COLO829 (cell line): ENCODE measurements around the gene BRD2.
A peak's percentile ranks its signal among the peaks of the same experiment; 100 is the strongest.
"Not testable (repeated sequence)": the region's sequence is repeated elsewhere in the genome, so short reads cannot be mapped to it uniquely, and the experiment has no call there.

Experiments used
- DNase-seq: peaks from one replicate; pipeline ENCODE4 v3.0.0; 2012; ENCODE audit warnings: low spot score

BRD2 gene

DNA sequence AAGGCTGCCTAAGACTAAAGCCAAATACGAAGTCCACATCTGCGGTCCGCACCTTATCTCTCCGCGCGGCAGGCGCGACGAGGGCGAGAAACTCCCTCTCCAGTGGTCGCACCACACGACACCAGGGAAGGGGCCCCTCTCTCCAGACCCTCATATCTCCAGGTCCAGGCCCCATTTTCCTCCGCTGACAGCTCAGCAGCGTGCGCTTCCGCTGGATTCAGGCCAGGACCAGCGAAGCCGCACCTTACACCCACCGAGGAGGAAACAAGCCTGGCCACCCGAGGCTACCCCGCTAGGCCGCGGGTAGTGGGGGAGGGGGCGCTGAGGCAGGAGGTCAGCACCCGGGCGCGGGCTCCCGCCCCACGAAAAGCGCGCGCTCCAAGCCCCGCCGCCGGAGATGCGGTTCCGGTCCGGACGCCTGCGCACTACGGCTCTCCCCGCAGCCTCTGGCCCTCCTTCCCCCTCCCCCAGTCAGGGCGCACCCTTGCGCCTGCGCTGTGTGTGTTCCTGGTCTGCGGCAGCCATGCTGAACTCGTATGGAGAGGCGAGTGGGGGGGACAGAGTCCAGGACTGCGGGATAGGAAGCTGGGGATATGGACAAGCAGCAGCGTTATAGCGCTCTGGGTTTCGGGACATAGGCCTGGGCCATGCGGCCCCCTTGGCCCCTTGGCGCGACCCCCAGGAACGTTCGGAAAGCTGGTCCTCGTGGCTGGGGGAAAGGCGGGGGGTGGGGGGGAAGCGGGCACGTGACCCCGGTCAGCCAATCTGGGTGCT, at the start of gene BRD2:
Gene BRD2, plus strand, starts transcription at position 502 of the 774 bp plus-strand sequence. CDS start 4,305 bp downstream, outside the sequence.
- DNase-seq = peak; percentile 93

DNA sequence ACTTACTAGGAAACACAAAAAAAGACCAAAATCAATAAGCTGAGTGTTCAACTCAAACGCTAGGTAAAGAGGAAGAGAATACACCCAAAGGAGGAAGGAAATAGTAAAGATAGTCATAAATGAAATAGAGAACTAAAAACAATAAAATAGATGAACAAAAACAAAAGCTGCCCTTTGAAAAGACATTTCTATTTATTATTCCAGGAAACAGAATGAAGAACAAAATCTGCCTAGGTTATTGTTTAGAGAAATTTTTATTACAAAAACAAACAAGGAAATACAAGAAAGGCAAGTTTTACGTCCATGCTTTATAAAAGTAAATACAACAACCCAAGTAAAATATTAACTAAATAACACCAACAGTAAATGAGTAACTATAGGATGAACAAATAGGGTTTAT, 47.7 kb upstream of the BRD2 start:
- no peak for DNase-seq

DNA sequence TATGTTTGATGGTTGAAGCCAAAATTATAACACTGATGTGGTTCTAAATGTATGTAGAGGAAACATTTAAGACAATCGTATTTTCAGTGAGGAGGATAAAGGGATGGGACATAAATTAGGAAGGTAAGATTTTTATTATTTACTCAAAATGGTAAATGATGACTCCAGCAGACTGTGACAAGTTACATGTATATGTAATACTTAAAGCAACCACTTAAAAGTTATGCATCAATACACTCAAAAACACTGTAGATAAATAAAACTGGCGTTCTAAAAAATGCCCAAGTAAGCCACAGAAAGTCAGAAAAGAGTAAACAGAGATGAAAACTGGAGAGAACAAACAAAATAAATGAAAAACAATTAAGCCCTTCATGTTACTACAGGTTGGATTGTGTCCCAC, 46.3 kb upstream of the BRD2 start:
- no peak for DNase-seq

DNA sequence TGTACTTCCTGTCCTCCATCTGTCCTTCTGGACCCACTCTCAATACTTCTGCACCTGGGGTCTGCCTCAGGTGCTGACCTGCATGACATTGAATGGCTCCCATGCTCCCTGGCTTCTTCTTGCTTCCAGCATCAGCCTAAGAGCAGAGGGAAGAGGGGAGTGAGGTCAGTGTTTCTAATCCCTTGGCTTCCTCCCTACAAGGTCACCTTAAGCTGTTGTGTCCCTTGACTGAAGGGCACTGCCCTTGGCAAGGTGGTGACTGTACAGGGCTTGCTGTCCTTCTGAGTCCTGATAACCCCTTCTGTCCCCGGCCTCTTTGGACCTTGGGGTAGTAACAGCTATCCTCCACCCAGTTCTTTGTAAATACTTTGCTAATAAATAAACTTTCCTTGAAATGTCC, 37.2 kb upstream of the BRD2 start:
- no peak for DNase-seq

DNA sequence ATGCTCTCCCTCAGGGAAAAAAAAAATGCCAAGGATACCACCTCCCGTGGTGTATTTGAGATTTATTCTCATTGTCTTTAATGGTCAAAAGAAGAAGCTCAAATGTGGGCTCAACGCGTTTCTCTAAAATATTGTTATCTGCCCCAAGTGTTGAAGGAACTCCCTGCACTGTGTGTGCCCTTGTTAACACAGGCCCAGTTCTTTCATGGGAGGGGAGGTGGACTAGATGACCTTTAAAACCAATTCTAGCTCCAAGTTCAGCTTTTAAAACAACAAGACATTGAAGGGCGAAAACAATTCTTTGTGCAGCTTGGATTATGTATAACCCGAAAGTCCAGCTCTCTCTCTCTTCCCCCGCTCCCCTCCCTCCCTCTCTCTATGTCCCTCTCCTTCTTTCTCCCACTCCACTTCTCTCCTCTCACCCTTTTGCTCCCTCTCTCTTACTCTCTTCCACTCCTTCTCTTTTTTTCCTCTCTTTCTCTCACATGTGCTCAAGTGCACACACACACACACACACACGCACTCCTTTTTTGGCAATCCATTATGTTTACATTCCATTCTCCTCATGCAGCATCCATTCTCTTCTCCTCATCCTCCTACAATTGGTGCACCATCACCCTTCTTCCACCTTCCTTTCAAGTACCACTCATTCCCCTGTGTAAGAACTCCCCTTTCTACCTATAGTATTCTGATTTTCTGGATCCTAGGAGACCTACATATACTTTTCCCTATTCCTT, 36.1 kb upstream of the BRD2 start:
- DNase-seq = no peak

DNA sequence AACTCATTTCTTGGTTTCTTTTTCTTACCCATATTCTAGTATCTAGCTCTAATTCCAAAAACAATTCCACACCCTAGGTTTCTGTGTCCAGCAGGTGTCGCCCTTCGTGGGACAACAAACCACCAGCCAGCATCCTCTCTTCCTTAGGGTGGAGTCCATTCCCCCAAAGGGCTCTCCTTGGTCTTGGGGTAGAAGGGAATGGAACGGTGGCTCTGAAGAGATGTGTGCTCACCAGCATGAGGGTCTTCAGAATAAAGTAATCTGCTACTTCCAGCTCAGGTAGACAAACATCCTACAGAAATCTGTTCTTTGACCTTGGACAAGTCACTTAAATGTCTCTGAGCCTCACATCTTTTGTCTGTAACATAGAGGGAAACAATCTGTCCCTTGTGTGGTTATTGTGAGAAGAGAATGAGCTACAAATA, 34.7 kb upstream of the BRD2 start:
- DNase-seq = peak; percentile 91

DNA sequence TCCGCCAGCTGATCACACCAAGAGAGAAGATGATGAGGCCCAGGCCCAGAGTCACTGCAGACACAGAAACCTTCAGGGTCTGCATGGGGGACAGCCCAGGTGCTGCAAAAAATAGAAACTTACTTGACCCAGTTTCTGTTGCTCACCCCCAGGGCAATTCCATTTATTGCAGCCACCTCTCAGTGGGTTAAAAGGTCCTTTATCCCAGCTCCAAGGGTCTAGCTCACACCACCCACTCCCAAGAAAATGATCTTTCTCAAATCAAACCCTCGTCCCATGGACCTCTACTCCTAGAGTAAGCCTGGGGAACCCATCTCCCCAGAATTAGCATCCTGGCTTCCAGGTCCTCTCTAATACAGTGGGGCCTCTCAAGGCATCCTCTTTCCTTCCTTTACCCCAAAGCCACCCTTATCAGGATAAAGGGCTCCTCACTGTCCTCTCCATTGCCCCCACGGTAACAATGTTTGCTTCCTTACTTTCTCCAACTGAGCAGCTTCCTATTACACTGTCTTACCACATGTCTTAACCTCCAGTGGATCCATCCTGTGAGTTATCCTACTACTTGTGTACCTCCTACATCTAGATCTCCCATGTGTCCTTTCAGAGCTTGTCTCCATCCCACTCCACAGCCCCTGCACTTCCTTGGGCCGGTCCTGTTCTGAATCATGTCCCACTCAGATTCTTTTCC, 32.7 kb upstream of the BRD2 start:
- no peak for DNase-seq

DNA sequence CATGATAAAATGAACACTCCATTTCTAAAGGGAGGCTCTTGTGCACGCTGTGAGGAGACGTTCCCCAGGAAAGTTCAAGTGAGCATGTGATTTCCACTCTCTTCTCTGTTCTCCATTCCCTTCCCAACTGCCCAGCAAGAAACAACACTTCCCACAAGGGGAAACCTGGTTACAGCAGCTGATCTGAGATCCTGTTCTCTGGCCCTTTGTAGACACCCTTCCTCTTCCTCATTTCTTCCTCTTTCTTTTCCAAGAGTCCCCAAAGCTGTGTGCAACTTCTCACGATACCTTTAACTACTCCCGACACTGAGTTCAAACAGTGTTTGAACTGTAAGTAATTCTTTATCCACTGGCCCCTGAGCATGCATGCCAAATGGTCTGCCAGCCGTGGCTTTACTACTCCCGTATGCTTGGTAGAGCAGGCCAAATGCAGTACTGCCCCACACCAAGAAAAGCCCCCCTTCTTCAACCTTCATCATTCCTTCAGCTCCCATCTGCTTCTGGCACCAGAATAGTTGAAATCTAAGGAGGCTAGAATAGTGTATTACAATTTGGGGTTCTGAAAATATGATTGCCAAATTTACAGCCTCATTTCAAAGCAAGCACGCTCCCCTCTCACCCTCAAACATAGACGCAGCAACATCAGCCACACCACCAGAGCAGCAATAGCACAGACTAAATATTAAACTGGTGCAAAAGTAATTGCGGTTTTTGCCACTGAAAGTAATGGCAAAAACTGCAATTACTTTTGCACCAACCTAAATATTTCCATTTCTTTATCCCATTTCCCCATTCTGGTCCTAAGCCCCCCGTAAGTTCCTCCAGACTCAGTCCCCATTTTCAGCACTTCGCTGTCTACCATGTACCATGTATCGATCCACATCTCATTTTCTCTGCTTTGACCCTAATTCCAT, 31.9 kb upstream of the BRD2 start:
- no peak for DNase-seq

DNA sequence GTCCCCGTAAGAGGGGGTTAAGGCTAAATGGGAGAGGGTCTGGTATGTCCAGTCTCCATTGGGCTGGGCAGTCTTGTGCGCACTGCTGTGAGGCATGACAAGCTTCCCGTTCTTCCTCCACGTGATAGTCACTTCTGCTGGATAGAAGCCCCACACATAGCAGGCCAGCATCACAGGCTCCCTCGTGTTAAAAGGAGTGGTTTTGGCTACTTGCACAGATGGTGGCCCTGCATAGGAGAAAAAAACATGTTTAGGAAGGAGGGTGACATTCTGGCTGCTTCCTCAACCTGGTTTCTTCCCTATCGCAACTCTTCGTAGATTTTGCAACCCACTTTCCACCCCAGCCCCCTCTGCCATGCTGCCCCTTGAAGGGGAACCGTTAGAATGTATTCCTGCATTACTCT, 31.2 kb upstream of the BRD2 start:
- DNase-seq = no peak

DNA sequence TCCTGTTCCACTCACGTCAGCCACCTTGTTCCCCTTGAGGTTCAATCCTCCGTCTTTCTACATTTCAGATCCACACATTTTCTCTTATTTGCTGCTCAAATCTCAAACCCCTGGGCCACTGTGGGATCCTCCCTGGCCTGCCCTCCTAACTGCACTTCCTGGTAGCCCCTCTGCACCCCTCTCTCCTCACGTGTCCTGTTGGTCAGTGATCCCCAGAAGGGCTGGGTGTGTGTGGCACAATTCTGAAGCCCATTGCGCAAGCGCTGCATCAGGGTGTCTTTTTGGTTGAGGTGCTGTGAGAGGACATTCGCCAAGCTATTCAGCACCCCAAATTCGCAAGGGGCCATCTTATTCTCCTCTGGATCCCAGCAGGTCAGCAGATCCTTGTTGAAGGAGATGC, 29.9 kb upstream of the BRD2 start:
- DNase-seq = no peak

DNA sequence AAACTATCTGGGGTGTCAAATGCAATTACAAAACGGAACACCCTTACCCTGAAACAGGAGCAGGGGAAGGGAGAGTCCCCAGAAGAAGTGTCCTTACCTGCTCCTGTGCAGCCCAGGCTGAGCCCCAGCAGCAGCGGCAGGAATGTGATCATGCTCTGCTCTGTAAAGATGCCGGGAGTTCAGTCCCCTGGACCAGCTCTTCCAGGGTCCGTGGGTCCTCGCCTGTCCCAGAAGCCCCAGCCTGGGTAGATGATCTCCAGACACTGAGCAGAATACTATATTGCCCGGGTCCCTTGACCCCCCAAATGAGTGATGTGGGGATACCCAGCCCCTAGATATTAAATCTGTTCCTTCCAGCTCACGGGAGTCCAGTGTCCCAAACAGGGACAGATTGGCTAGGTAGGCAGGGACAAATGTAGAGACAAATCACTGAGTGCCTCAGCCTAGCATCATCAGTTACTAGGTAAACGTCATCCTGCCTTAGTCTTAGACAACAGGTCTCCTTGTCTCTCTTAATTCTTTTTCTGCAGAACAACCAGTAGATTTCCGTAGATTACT, 27.7 kb upstream of the BRD2 start, which contains the start of gene HLA-DMB:
Gene HLA-DMB, minus strand, starts transcription at position 373 of the 558 bp plus-strand sequence. Its CDS starts 221 bp downstream, at position 152.
- peak; percentile 97 for DNase-seq

DNA sequence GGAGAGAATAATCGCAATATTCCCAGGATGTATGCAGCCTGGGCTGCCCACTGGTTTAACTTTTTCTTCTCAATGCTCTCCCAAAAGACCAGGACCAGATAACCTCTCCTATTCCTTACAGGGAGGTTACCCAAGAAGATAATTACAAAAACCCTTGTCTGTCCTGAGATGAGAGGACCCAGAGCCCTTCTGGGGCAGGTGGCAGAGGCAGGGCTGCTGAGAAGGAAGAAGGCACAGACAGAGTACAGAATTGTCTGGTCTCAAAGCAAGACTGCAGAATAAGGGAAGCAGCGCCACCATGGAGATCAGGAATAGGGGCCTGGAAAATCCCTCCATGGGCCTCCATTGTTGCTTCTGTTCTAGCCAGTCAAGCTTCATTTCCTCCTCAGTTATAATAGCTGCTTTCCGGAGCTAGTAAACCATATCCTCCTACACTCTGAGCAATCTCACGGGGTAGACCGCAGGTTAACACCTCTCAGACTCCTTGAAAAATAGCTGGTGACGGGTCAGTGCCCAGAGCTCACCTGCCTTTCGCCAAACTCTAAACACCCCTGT, 27.1 kb upstream of the BRD2 start:
- no peak for DNase-seq

DNA sequence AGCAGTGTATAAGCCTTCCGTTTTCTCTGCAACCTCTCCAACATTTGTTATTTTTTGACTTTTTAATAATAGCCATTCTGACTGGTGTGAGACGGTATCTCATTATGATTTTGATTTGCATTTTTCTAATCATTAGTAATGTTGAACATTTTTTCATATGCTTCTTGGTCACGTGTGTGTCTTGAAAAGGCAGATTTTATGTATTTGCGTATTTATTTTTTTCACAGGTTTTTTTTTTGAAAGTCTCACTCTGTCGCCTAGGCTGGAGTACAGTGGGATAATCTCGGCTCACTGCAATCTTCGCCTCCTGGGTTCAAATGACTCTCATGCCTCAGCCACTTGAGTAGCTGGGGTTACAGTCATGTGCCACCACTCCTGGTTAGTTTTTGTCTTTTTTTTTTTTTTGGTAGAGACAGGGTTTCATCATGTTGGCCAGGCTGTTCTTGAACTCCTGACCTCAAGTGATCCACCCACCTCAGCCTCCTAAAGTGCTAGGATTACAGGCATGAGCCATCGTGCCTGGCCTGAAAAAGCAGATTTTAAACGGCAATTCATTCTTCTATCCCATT, 25.8 kb upstream of the BRD2 start:
- DNase-seq = not testable (repeated sequence)

DNA sequence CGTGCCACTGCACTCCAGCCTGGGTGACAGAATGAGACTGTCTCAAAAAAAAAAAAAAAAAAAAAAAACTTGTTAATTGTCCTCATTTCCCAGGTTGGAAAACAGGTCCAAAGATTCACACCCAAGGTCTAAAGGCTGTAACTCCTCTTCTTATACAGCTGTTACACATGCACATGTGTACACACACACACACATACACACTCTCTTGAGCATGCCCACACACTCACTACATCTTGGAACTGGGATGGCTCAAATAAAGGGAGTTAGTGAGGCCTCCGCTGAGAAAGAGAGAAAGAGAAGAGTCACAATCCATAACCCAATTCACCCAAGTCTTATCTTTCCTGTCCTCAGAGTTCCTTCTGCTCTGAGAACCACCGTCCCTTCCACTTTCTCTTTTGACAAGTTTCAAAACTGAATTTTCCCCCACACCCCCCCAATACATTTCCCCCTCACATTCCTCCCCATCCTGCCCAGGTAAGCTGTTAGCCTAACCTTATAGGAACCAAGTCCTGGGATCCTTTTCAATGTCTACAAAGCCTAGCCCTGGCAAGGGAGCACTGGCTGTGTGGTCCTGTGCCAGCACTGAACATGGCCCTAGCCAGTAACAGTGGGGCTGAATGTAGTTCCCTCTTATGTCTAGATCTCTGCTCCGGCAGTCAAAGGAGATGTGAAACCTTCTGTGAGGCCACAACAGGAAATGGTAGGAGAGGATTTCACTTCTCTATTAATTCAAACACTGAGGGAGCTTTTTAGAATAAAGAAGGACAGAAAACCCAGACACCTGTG, 24.3 kb upstream of the BRD2 start:
- DNase-seq = no peak

DNA sequence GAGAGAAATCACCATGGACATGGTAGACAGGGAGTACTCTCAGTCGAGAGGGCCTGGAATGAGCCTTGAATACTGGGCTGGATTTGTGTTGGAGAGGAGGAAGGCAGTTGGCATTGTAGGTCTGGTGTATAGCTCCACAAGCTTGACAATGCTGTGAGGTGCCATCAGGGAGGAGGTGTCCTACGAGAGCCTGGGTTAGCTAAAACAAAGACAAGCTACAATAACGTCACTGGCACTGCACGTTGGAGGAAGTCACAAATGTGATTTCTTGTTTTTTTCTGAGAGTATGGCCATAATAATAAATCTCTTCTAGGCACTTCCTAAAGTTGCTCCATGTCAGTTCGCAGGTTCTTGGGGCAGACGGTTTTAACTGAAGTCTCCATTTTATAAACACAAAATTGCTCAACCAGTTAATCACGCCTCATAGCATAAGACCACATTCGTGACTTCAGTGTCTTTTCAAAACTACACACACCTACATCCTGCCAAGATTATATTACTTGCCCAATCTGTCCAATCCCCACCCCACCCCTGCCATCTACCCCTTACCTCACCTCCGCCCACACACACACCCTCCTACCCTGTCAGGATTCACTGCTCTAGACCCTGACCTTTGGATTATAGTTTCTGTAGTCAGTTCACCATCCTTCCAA, 23.2 kb upstream of the BRD2 start:
- no peak for DNase-seq

DNA sequence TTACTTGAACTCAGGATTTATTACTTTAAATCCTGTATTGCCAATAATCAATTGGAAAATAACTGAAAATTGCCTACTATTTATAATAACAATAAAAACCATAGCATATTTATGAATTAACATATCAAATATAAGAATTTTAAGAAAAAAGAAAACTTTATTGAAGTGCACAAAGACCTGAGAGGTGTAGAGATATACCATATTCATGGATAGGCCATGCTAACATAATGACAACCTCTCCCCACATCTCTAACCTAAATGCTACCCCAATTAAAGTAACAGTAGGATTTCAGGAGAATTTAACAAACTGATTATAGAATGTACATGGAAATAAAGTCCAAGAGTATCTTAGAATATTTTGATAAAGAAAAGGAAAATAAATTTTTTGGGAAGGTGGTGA, 22.4 kb upstream of the BRD2 start:
- no peak for DNase-seq

DNA sequence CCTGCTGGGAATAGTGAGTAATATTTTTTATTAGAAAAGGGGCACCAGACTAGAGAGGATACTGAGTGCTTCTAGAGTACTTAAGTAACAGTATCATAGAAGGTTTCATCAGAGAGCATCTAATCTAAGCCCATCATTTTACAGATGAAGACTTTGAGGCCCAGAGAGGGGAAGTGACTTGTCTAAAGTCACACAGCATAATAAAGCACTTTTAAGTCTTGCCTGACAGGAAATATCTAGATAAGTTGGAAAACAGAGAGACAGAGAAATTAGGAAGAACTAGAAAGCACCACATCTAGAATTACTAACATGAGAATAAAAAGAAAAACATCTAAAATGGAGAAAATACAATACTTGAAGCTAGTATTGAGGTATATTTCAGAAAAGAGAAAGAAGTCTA, 21.5 kb upstream of the BRD2 start:
- no peak for DNase-seq

DNA sequence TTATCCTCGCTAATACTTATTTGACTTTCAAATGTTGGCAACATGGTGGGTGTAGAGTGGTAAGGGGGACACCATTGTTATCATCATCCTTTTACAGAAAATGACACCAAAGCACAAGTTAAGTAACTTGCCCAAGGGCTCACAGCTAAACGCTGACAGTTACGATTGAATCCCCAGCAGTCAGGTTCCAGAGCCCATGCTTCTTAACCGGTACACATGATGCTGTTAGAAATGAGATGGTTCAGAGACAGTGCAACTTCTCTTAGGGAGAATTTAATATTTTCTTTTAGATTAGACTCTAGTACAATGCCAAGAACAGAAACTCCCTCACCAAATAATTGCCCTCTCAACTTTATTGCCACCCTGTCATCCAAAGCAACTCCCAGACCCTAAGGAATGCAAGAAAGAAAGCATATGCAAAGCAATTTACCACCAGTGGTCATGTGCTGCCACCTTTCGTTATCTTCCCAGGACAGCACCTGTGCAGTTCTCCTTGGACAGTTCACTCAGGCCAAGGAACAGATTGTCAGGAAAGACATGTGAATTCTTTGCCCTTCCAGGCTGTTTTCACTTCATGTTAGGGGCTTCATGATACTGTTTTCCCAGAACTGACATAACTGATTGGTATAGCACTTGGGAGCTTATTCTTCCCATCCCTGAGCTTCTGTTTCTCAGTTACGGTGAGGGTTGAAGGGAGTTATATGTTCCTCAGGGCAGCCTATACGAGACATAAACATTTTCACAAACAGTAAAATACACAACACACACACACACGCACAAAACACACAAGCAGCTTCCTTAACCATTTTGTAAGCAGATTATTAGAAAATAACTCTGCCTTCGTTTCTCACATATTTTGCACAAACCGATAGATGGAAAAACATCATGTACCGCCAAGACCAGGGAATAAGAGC, 20.6 kb upstream of the BRD2 start:
- no peak for DNase-seq
